HEK293 (cell line): ENCODE measurements around the gene GDF7.
A peak's percentile ranks its signal among the peaks of the same experiment; 100 is the strongest.

Source experiments
- CTCF ChIA-PET: fragments of 350-600 bp; formaldehyde crosslinking; extraction: SDS; loops from one replicate; lab custom pipeline; 2021; ENCODE audit warnings: antibody characterized with exemption; lab: Yijun Ruan, JAX
- POLR2A ChIA-PET: fragments of 300-600 bp; formaldehyde crosslinking; extraction: SDS; loops from one replicate; lab custom pipeline; 2020; ENCODE audit warnings: antibody characterized with exemption, inconsistent platforms; lab: Yijun Ruan, JAX
- H3K27ac ChIP-seq: fragments of 200-500 bp; sonication (Bioruptor generic); 2 replicates; pipeline ENCODE4 v1.5.1; 2014; ENCODE audit warnings: low read depth, low read length, control low read depth, inconsistent platforms; ENCODE audit errors: extremely low read depth
- H3K36me3 ChIP-seq, 2 experiments: fragments of 200-500 bp in 1 of 2; sonication (Bioruptor generic) in 1 of 2; 1 replicate in 1 of 2; 2 replicates in 1 of 2; pipeline ENCODE4 v1.5.1; 2014 to 2017; ENCODE audit warnings: inconsistent platforms in 2 of 2, low read length in 2 of 2; ENCODE audit not compliant: control insufficient read depth in 2 of 2, insufficient read depth in 1 of 2
- H3K4me1 ChIP-seq: fragments of 200-500 bp; sonication (Bioruptor generic); 2 replicates; pipeline ENCODE4 v1.5.1; 2014; ENCODE audit warnings: mild to moderate bottlenecking, low read length, inconsistent platforms; ENCODE audit not compliant: control insufficient read depth, insufficient read depth
- H3K4me3 ChIP-seq: 2 replicates; pipeline ENCODE4 v1.5.1; 2011; ENCODE audit warnings: low read depth, mild to moderate bottlenecking, control low read depth, low read length, moderate library complexity
- H3K9me3 ChIP-seq: fragments of 200-500 bp; sonication (Bioruptor generic); 2 replicates; pipeline ENCODE4 v1.5.1; 2014; ENCODE audit warnings: low read depth, low read length, inconsistent platforms; ENCODE audit not compliant: control insufficient read depth, insufficient read depth
- HOXA7 ChIP-seq: sonication (generic); formaldehyde crosslinking; IDR thresholded peaks from 2 replicates; pipeline ENCODE4 v1.8.1; 2022; ENCODE audit warnings: missing genetic modification reagents, borderline replicate concordance
- HOXC10 ChIP-seq: sonication (generic); formaldehyde crosslinking; IDR thresholded peaks from 2 replicates; pipeline ENCODE4 v1.8.1; 2023; ENCODE audit warnings: mild to moderate bottlenecking, missing genetic modification reagents
- KLF1 ChIP-seq: fragments of 450-650 bp; formaldehyde crosslinking; IDR thresholded peaks from 2 replicates; pipeline ENCODE4 v1.5.1; 2016; ENCODE audit warnings: missing biosample characterization, missing genetic modification characterization
- PRDM1 ChIP-seq: fragments of 450-650 bp; formaldehyde crosslinking; IDR thresholded peaks from 2 replicates; pipeline ENCODE4; 2016; ENCODE audit warnings: missing biosample characterization, missing genetic modification characterization
- ZBTB17 ChIP-seq: fragments of 450-650 bp; formaldehyde crosslinking; IDR thresholded peaks from 2 replicates; pipeline ENCODE4 v1.5.1; 2016; ENCODE audit warnings: missing biosample characterization, missing genetic modification characterization
- ZNF132 ChIP-seq: fragments of 450-650 bp; formaldehyde crosslinking; IDR thresholded peaks from 2 replicates; pipeline ENCODE4 v1.5.1; 2017; ENCODE audit warnings: missing biosample characterization, missing genetic modification characterization, borderline replicate concordance
- ZNF221 ChIP-seq: fragments of 450-650 bp; formaldehyde crosslinking; IDR thresholded peaks from 2 replicates; pipeline ENCODE4 v1.5.1; 2017; ENCODE audit warnings: missing biosample characterization, missing genetic modification characterization, borderline replicate concordance
- ZNF274 ChIP-seq, 2 experiments: fragments of 200-500 bp in 1 of 2; fragments of 450-650 bp in 1 of 2; sonication (Bioruptor generic) in 1 of 2; formaldehyde crosslinking in 1 of 2; IDR thresholded peaks; 2 replicates each; pipeline versions ENCODE4 v1.5.1 to v1.6.1; 2014 to 2016; ENCODE audit warnings: borderline replicate concordance in 1 of 2, inconsistent platforms in 1 of 2, low read length in 1 of 2, missing biosample characterization in 1 of 2, missing genetic modification characterization in 1 of 2
- ZNF366 ChIP-seq: fragments of 450-650 bp; formaldehyde crosslinking; conservative IDR thresholded peaks from 2 replicates; pipeline ENCODE4 v1.5.1; 2016; ENCODE audit warnings: missing biosample characterization, missing genetic modification characterization
- ZNF426 ChIP-seq: fragments of 450-650 bp; formaldehyde crosslinking; IDR thresholded peaks from 2 replicates; pipeline ENCODE4 v1.5.1; 2017; ENCODE audit warnings: missing biosample characterization, missing genetic modification characterization, mild to moderate bottlenecking, inconsistent platforms, moderate library complexity
- ZNF433 ChIP-seq: fragments of 450-650 bp; formaldehyde crosslinking; IDR thresholded peaks from 2 replicates; pipeline ENCODE4 v1.5.1; 2016; ENCODE audit warnings: missing biosample characterization, missing genetic modification characterization, low read depth
- ZNF473 ChIP-seq: fragments of 450-650 bp; formaldehyde crosslinking; IDR thresholded peaks from 2 replicates; pipeline ENCODE4 v1.5.1; 2017; ENCODE audit warnings: missing biosample characterization, missing genetic modification characterization
- ZNF623 ChIP-seq: fragments of 450-650 bp; formaldehyde crosslinking; IDR thresholded peaks from 2 replicates; pipeline ENCODE4 v1.5.1; 2016; ENCODE audit warnings: missing biosample characterization, missing genetic modification characterization
- ZNF654 ChIP-seq: fragments of 450-650 bp; formaldehyde crosslinking; IDR thresholded peaks from 2 replicates; pipeline ENCODE4 v1.5.1; 2016; ENCODE audit warnings: low read depth, missing biosample characterization, missing genetic modification characterization
- ZNF658 ChIP-seq: fragments of 450-650 bp; formaldehyde crosslinking; IDR thresholded peaks from 2 replicates; pipeline ENCODE4; 2016; ENCODE audit warnings: missing biosample characterization, missing genetic modification characterization
- ZNF837 ChIP-seq: fragments of 450-650 bp; formaldehyde crosslinking; IDR thresholded peaks from 2 replicates; pipeline ENCODE4 v1.5.1; 2016; ENCODE audit warnings: missing biosample characterization, missing genetic modification characterization
- ZSCAN16 ChIP-seq: fragments of 450-650 bp; formaldehyde crosslinking; IDR thresholded peaks from 2 replicates; pipeline ENCODE4 v1.5.1; 2016; ENCODE audit warnings: missing biosample characterization, missing genetic modification characterization
- ZXDB ChIP-seq: fragments of 450-650 bp; formaldehyde crosslinking; IDR thresholded peaks from 2 replicates; pipeline ENCODE4 v1.5.1; 2016; ENCODE audit warnings: missing biosample characterization, missing genetic modification characterization
- TF ChIP-seq, protein P1 (sequence below): fragments of 450-650 bp; formaldehyde crosslinking; IDR thresholded peaks from 2 replicates; pipeline ENCODE4 v1.5.1; 2017; ENCODE audit warnings: missing biosample characterization, missing genetic modification characterization
- TF ChIP-seq, protein P2 (sequence below): fragments of 450-650 bp; formaldehyde crosslinking; IDR thresholded peaks from 2 replicates; pipeline ENCODE4 v1.5.1; 2016; ENCODE audit warnings: missing biosample characterization, missing genetic modification characterization

The GDF7 gene

DNA sequence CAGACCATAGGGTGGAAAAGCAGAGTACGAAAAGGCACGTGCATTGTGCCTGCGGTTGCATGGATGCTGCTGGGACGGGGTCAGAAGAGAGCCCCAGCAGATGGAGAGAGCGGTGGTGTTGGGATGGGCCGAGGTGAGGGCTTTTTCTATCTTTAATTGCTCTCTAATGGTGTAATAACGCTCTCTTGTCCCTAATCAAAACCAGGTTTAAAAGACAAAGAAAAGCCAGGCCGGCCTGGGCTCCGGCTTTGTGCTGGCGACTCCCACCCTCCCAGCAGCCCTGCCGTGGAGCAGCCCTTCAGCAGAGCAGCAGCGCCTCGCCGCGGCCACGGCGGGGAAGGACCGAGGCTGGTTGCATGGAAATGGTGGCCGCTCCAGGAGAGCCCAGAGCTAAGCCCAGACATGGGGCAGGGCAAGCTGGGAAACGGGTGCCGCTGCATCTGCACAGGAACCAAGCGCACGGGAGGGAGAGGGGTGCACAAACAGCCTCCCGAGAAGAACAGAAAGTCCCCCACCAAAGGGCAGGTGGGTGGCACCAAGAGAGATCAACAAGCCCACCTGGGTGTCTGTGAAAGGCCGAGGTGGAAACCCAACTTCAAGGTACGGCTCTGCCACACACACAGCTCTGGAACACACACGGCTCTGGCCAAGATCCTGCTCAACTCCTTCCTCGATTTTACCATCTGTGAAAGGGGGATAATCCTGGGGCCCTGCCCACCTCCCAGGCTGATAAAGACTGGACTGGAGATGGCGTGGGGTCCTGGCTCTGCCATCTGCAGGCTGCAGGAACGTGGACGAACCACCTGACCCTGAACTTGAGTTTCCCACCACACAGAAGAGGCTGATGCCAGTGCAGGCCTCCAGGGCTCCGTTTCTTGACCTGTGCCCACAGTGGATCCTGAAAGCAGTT, 31.0 kb upstream of the GDF7 start (continued):
- TF ChIP-seq ZNF654 (tag by site-specific recombination) = peak; percentile 69

DNA sequence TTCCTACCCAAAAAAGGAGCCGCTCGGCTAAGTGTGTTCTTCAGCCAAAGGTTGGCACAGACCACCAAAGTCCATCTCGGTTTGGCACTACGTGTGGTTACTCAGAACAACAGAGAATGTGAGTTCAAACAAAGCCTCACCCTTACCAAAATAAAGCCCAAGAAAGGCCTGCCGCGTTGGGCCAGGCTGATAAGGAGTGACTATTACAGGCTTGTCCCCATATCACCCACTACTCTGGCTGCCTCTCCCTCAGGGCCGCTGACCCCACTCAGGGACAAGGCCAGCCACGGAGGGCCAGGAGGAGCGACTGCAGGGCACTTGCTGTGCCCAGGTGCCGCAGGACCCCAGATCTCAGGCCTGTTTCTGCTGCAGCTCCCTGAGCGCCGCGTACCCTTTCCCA, 29.8 kb upstream of the GDF7 start:
- H3K9me3 ChIP-seq = no peaks in the 10 kb centered on the region
- no peak overlapping the region for H3K27ac ChIP-seq
- H3K4me3 ChIP-seq = no peak overlapping the region
- ChIA-PET CTCF (interaction anchor here (0.5 to 5.4 kb wide), 8 partner anchors 12 to 361 kb away, joined by 3 to 66 read pairs (median 3); no protein-coding TSS in a partner anchor), POLR2A (interaction anchor here (1.8 kb wide), 1 partner anchor 190 kb away, joined by 5 read pairs; the partner anchor contains the start of gene RHOB)
- no peak for TF ChIP-seq ZNF221 (tag by site-specific recombination)
- TF ChIP-seq ZNF132 (tag by site-specific recombination) = no peak
- TF ChIP-seq KLF1 = no peak
- no peak for TF ChIP-seq PRDM1 (tag by site-specific recombination)
- TF ChIP-seq ZBTB17 (tag by site-specific recombination) = no peak
- no peak for TF ChIP-seq ZNF623 (tag by site-specific recombination)
- TF ChIP-seq, protein P1, sequence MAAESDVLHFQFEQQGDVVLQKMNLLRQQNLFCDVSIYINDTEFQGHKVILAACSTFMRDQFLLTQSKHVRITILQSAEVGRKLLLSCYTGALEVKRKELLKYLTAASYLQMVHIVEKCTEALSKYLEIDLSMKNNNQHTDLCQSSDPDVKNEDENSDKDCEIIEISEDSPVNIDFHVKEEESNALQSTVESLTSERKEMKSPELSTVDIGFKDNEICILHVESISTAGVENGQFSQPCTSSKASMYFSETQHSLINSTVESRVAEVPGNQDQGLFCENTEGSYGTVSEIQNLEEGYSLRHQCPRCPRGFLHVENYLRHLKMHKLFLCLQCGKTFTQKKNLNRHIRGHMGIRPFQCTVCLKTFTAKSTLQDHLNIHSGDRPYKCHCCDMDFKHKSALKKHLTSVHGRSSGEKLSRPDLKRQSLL (tag by site-specific recombination) = no peak
- TF ChIP-seq ZNF837 = no peak
- TF ChIP-seq ZNF433 (tag by site-specific recombination) = no peak
- TF ChIP-seq ZNF426 (tag by site-specific recombination) = no peak
- TF ChIP-seq ZNF274 (IDR thresholded peaks at IDR 0.05; ENCODE audit: low read length) = no peak
- TF ChIP-seq ZNF274 (tag by site-specific recombination; IDR thresholded peaks at IDR 0.05; ENCODE audit: borderline replicate concordance) = no peak
- peaks cover 0 to 69% of the 10 kb centered on the region in 2 experiments; a peak in 1 of 3 replicates for H3K36me3 ChIP-seq
- H3K4me1 ChIP-seq = 0 out of 2 replicates have a peak, but pooled peaks cover 5% of the 10 kb centered on the region

DNA sequence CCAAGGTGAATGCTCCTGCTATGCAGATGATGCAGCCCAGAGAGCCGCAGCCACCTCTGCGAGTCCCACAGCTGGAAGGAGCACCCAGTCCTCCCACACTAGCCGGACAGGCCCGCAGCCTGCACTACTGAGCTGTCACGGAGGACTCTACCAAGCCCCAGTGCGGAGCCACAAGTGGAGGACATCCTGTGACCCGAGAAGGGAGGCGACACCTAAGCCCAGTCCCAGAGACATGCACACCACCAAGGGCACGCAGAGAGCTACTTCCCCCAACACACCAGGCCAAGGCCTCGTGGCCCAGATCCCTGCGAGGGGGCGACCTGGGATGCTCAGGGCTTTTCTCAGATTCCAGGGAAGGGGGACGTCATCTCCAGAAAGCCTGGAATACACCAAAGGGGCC, 28.9 kb upstream of the GDF7 start:
- ChIA-PET CTCF (interaction anchor here (0.6 to 0.9 kb wide), 3 partner anchors 13 to 185 kb away, joined by 3 read pairs; partner anchors contain the start of gene HS1BP3), POLR2A (interaction anchor here (1.8 kb wide), 1 partner anchor 191 kb away, joined by 5 read pairs; the partner anchor contains the start of gene RHOB)
- Histone ChIP-seq H3K27ac (no peak overlapping the region), H3K9me3 (no peaks in the 10 kb centered on the region), H3K4me3 (no peak overlapping the region), H3K36me3 (peaks cover 0 to 68% of the 10 kb centered on the region in 2 experiments; a peak in 1 of 3 replicates), H3K4me1 (0 out of 2 replicates have a peak, but pooled peaks cover 5% of the 10 kb centered on the region)
- no peak for TF ChIP-seq HOXC10 (CRISPR knock-in tag)
- TF ChIP-seq ZNF473 (tag by site-specific recombination) = no peak
- TF ChIP-seq ZNF366 (tag by site-specific recombination) = no peak
- TF ChIP-seq ZXDB (tag by site-specific recombination) = no peak
- TF ChIP-seq ZSCAN16 = no peak
- TF ChIP-seq HOXA7 (CRISPR knock-in tag) = no peak
- TF ChIP-seq, protein P2, sequence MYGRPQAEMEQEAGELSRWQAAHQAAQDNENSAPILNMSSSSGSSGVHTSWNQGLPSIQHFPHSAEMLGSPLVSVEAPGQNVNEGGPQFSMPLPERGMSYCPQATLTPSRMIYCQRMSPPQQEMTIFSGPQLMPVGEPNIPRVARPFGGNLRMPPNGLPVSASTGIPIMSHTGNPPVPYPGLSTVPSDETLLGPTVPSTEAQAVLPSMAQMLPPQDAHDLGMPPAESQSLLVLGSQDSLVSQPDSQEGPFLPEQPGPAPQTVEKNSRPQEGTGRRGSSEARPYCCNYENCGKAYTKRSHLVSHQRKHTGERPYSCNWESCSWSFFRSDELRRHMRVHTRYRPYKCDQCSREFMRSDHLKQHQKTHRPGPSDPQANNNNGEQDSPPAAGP = no peak
- no peak for TF ChIP-seq ZNF658
